Pons (tissue), 1 donor: ENCODE results near the gene GSG1L.

Experiments used
- DNase-seq: peaks from one replicate; pipeline ENCODE4 v3.0.0-alpha.2; 2016; ENCODE audit warnings: low spot score

The GSG1L gene

GRCh38 chr16:28014851-28015250 is 48.7 kb downstream of the GSG1L start:
- DNase-seq, result peak; percentile 6

- DNase-seq, result no peak
Measured at GRCh38 chr16:28013878-28014277, 49.6 kb downstream of the GSG1L start.

- DNase-seq, result no peak
Measured at GRCh38 chr16:28013392-28013791, 50.1 kb downstream of the GSG1L start.

- DNase-seq, result no peak
Measured at GRCh38 chr16:28011971-28012445, 51.5 kb downstream of the GSG1L start.

- no peak for DNase-seq
Measured at GRCh38 chr16:28011223-28011622, 52.3 kb downstream of the GSG1L start.

- no peak for DNase-seq
Measured at GRCh38 chr16:28010671-28011070, 52.8 kb downstream of the GSG1L start.

- no peak for DNase-seq
Measured at GRCh38 chr16:28009586-28010373, 53.7 kb downstream of the GSG1L start.

- DNase-seq, result no peak
Measured at GRCh38 chr16:28003923-28004322, 59.6 kb downstream of the GSG1L start.

- DNase-seq, result no peak
Measured at GRCh38 chr16:28003021-28003865, 60.3 kb downstream of the GSG1L start.

- no peak for DNase-seq
Measured at GRCh38 chr16:28001642-28002041, 61.9 kb downstream of the GSG1L start.

- no peak for DNase-seq
Measured at GRCh38 chr16:28001184-28001583, 62.3 kb downstream of the GSG1L start.

GRCh38 chr16:28000314-28001169 is 63.0 kb downstream of the GSG1L start:
- DNase-seq, result no peak

GRCh38 chr16:27999687-28000086 is 63.8 kb downstream of the GSG1L start:
- DNase-seq, result no peak

- DNase-seq, result no peak
Measured at GRCh38 chr16:27995378-27995777, 68.1 kb downstream of the GSG1L start.

- no peak for DNase-seq
Measured at GRCh38 chr16:27994686-27995085, 68.8 kb downstream of the GSG1L start.

- DNase-seq, result no peak
Measured at GRCh38 chr16:27993587-27993986, 69.9 kb downstream of the GSG1L start.

- DNase-seq, result no peak
Measured at GRCh38 chr16:27991876-27992275, 71.6 kb downstream of the GSG1L start.

- DNase-seq, result no peak
Measured at GRCh38 chr16:27985981-27986380, 77.5 kb downstream of the GSG1L start.

GRCh38 chr16:27984121-27984520 is 79.4 kb downstream of the GSG1L start:
- DNase-seq, result no peak

GRCh38 chr16:27983244-27983643 is 80.3 kb downstream of the GSG1L start:
- no peak for DNase-seq

GRCh38 chr16:27982184-27982583 is 81.3 kb downstream of the GSG1L start:
- DNase-seq, result no peak
